A549 (cell line): Measurements from ENCODE around the gene LINC01488.

Source experiments
- CHD2 ChIP-seq: fragments of 150-350 bp; IDR thresholded peaks from 2 replicates; pipeline ENCODE4 v1.6.1; 2014; ENCODE audit warnings: low read length; ENCODE audit not compliant: partially characterized antibody
- FOSB ChIP-seq: fragments of 250-450 bp; sonication (Bioruptor Pico); IDR thresholded peaks from 2 replicates; pipeline ENCODE4 v1.5.0; 2020; ENCODE audit warnings: mild to moderate bottlenecking, moderate library complexity
- MYC ChIP-seq: IDR thresholded peaks from 2 replicates; pipeline ENCODE4 v1.6.1; 2012; ENCODE audit warnings: mild to moderate bottlenecking, inconsistent platforms, low read length, improper control_type of control experiment, borderline replicate concordance
- POLR2A ChIP-seq: IDR thresholded peaks from 2 replicates; pipeline ENCODE4 v1.6.1; 2012; ENCODE audit warnings: mild to moderate bottlenecking, low read length
- RARB ChIP-seq: fragments of 250-450 bp; sonication (Bioruptor Pico); IDR thresholded peaks from 2 replicates; pipeline ENCODE4 v1.8.0; 2021; ENCODE audit warnings: mild to moderate bottlenecking, moderate library complexity
- ZNF302 ChIP-seq: fragments of 250-450 bp; sonication (Bioruptor Pico); IDR thresholded peaks from 2 replicates; pipeline ENCODE4 v1.9.0; 2021; ENCODE audit warnings: inconsistent platforms, mild to moderate bottlenecking, moderate library complexity
- TF ChIP-seq, protein P1 (sequence below): fragments of >200 bp; sonication (Bioruptor Twin); formaldehyde crosslinking; IDR thresholded peaks from 3 replicates; pipeline ENCODE4 v1.5.1; 2016

DNA sequence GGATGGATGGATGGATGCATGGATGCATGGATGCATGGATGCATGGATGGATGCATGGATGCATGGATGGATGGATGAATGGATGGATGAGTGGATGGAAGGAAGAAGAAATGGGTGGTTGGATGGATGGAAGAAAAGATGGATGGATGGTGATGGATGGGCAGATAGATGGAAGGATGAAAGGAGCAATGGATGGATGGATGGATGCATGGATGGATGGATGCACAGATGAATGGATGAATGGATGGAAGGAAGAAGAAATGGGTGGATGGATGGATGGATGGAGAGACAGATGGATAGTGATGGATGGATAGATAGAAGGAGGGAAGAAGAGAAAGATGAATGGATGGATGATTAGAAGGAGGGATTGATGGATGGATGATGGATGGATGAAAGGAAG, 30.2 kb upstream of the LINC01488 start:
- no peak for TF ChIP-seq MYC
- TF ChIP-seq POLR2A = no peak
- TF ChIP-seq FOSB (CRISPR knock-in tag) = no peak
- TF ChIP-seq, protein P1, sequence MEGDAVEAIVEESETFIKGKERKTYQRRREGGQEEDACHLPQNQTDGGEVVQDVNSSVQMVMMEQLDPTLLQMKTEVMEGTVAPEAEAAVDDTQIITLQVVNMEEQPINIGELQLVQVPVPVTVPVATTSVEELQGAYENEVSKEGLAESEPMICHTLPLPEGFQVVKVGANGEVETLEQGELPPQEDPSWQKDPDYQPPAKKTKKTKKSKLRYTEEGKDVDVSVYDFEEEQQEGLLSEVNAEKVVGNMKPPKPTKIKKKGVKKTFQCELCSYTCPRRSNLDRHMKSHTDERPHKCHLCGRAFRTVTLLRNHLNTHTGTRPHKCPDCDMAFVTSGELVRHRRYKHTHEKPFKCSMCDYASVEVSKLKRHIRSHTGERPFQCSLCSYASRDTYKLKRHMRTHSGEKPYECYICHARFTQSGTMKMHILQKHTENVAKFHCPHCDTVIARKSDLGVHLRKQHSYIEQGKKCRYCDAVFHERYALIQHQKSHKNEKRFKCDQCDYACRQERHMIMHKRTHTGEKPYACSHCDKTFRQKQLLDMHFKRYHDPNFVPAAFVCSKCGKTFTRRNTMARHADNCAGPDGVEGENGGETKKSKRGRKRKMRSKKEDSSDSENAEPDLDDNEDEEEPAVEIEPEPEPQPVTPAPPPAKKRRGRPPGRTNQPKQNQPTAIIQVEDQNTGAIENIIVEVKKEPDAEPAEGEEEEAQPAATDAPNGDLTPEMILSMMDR = no peak
- no peak for TF ChIP-seq ZNF302 (CRISPR knock-in tag)
- TF ChIP-seq CHD2 = no peak
- TF ChIP-seq RARB = no peak
